NCI-H774 (cell line): ENCODE measurements around the gene PRLR.
"Not testable (repeated sequence)": the region's sequence is repeated elsewhere in the genome, so short reads cannot be mapped to it uniquely, and the experiment has no call there.

Experiments
- DNase-seq: peaks from one replicate; lab custom pipeline; 2025; lab: John Stamatoyannopoulos, UW

PRLR gene

DNA sequence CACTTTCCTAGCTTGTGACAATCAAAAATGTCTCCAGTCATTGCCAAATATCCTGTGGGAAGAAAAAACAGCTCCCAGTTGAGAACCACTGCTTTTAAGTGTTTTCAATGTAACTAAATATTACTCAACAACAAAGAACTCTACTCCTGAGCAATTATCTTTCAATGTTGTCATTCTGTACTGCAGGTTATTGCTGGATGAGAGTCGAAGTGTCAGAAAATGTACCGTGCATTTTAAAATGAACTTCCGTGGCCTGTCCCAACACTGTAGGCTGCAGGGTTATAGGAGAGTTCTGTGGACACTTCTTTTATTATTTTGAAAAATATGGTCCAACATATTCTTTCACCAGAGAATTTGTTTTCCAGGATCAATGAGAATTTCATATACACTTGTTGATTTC, 147.8 kb downstream of the PRLR start:
- DNase-seq = no peak

DNA sequence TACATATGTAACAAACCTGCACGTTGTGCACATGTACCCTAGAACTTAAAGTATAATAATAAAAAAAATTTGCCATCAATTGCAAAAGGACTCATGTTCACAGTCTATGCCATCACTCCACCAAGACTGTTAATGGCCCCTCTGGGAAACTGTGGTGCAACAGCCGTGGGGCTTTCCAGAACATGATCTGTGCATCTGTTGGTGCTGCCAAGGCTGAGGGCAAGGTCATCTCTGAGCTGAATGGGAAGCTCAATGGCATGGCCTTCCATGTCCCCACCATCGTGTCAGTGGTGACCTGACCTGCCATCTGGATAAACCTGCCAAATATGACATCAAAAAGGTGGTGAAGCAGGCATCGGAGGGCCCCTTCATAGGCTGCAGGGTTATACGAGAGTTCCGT, 149.2 kb downstream of the PRLR start:
- DNase-seq = no peak

DNA sequence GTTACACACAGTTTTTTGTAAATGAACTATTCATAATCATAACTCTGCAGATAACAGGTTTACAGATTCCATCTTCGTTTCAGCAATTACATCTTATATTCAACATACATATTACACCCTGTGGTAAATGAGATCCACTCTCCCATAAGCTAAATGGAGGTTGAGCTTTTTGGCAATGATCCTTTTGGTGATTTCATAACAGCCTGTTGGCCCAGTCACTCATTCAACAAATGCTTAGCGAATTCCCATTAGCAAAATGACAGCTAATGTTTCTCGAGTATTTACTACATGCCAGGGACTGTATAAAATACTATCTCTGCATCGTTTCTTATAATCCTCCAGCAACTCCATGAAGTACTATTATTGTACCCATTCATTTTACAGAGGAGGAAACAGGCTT, 157.1 kb downstream of the PRLR start:
- no peak for DNase-seq

DNA sequence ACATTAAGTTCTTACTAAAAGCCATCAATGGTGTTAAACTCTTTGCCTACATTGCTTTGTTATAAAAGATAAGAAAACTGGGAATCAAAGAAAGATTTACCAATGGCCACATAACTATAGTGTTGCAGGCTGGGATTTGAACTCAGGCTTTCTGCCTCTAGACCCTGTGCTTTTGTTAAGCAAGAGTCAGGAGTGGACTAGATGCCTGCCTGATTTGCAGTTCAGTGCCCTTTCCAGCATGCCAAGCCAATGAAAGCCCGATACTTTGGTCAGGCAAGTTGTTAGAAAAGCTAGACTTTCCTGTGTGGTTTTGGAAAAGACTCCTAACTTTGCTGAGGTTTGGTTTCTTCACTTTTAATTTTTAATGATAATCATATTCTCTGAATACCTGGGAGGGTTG, 161.1 kb downstream of the PRLR start:
- no peak for DNase-seq

DNA sequence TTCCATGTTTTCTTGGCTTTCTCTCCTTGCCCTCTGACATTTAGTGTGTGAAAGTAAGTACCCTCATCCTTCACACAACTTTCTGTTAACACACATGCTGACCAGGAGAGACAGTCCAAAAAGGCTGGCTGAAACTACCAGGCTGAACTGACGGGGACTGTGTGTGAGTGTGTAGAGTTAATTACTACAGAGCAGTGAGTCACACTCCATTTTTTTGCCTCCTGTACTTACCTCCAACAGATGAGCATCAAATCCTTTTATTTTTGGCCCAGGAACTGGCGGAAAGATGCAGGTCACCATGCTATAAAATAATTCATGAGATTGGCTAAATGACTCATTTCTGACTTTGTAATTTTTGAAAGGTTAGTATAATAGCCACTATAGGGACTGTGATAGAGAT, 162.3 kb downstream of the PRLR start:
- no peak for DNase-seq

DNA sequence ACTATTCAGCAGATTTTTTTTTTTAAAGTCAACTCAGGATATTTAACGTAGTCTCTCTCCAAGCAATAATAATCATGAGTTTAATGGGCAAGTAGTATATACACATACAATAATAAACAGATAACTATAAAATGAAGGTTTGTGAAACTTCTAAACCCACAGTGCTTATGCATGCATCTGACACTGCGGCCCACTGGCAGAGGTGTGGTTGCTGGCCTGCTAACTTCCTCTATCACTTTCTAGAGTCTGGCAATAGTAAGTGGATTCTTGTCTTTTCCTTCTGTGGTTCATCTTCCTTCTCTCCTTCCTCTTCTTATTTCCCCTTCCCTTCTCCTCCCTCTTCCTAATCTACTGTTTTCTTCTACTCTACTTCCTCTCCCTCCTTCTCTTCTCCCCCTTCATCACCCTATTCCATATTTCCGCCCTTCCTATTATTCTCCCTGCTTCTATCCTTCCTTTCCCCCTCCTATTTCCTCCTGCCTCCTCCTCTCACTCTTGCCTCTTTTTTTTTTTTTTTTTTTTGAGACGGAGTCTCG, 164.0 kb downstream of the PRLR start:
- no peak for DNase-seq

DNA sequence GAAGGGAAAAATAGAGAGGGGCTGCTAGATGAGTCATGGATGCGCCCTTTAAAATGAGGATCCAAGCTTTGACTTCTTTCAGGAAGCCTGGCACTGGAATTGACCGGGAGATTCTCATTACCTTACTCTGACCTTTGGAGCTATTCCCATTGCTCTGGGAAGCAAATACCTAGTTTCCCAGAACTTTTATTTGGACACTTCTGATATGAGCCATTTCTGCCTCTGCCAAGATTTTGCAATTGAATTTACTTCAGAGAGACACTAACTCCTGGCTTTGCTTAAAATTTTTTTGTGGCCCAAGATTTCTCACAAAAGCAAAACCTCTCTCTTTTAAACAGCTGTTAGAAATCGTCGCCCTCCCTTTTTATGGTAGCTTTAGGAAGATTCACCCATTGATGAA, 166.9 kb downstream of the PRLR start:
- DNase-seq = no peak

DNA sequence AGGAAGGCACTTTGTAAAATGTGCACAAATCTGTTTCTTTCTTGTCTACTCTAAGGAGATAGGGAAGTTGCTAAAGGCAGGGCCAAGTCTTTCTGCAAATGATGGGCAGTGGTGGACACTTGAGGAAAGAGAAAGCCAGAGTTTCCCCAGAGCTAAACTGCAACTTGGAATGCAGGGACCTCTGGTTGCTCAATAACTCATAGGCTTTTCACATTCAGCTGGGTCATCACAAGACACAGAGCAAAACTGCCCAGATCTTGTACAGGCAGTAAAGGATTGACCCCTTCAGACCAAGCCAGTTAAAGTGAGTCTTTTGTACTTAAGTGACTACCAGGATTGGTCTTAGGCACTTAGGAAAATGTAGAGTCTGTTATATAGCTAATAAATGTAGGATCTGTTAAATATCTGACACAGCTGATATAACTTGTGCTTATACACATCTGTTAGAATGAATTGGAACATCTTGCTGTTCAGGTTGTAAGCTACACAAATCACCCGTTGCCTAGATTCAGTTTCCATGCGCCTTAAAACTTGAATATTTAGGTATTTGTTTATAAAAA, 169.0 kb downstream of the PRLR start:
- DNase-seq = no peak

DNA sequence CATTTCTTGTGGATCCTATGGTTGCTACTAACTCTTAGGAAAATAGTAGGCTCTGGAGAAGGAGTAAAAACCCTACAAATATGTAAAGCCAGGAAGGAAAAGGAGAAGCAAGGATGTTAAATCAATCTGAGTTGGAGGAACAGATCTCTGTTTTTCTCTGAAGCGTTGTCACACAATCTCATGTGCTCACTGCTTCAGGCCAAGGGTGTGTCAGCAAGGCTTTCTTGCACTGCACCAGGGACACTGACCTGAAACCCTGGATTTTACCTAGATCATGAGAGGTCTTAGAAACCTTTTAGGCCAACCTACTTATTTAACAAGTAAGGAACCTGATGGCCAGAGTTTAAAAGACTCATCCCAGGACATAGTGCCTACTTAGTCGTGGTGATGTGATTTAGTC, 170.1 kb downstream of the PRLR start:
- DNase-seq = no peak

DNA sequence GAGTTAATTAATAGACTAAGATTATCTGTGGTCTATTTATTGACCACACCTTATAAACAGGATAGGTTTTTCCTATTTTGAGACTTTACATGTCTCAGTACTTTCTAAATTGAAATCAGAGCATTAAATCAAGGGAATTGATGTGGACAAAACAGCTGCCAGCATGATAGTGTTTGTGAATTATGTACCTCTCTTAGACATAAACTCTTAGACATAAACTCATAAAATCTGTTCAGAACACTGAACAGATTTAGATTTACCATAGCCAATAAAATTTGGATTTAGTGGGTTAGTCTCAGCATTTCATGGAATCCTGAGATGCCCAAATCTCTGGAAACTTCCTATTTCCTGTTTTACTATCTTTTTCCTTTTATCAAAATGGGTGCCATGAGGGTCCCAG, 171.0 kb downstream of the PRLR start:
- no peak for DNase-seq

DNA sequence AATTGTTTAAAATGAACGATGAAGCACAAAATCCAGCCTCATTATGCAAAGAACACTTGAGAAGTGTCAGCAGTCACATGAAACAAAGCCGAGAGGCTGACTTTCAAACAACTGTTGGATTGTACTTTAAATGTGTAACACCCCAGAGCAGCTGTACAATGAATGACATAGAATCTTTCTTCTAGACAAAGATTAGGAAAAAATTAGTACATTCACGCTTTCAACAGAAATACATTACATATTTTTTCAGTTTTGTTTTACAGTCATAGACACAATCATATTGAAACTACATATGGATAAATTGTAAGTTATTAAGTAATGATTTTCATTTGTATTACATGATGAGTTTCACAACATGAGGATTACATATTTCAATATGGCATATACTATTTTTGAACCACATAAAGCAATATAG, 171.9 kb downstream of the PRLR start:
- no peak for DNase-seq

DNA sequence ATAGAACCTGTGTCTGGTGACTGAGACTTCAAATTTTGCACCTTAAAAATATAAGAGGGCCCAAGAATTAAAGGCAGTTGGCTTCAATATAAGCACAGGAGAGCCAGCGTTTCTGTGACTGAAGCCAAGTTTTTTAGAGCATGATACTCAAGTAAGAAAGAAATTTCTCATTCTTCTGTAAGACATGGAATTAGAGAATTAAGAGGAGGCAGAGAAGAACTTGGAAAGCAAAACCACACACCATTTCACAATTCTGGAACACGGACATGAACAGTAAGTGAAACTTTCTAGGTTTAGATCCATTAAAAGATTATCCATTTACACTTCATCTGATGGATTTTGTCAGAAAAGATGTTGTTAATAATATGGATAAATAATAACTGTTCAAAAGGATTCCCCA, 173.6 kb downstream of the PRLR start:
- DNase-seq = no peak

DNA sequence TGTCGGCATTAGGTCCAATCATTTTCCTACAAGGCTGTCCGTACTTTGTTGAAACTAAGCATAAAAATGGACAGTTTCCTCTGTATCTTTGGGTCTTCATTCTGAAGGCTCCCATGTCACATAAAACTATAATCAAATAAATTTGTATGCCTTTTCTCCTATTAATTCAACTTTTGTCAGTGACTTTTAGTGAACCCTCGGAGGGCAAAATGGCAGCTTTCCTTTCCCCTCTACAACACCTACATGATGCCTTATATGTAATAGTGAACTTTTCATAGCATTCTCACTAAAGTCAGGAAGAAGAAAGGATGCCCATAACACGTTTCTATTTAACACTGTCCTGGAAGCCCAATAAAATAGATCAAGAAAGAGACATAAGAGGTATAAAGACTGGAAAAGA, 177.4 kb downstream of the PRLR start:
- no peak for DNase-seq

DNA sequence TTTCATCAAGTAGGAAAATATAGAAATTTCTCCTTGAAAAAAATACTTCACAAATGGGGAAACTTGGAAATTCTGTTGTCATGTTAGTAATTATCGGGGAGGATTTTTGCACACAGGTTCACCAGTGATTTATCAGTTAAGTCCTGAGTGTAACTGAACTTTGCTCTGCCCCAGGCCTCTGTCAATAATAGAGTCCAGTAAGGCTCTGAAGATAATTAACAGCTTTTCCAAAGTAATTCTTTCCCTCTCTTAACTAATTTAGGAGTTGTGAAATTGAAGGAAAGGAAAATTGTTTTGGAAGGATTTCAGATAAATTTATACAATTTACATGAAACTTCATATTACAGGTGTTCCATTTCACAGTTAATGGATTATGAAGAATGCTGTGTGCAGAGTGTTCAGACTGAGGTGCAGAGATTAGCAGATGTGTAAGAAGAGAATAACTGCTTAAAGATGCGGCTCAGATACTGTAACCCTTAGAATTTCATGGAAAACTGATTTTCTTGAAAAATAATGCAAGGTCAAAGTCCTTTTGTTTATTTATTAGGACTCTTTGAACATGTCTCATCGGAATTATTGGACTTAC, 179.7 kb downstream of the PRLR start:
- DNase-seq = no peak

DNA sequence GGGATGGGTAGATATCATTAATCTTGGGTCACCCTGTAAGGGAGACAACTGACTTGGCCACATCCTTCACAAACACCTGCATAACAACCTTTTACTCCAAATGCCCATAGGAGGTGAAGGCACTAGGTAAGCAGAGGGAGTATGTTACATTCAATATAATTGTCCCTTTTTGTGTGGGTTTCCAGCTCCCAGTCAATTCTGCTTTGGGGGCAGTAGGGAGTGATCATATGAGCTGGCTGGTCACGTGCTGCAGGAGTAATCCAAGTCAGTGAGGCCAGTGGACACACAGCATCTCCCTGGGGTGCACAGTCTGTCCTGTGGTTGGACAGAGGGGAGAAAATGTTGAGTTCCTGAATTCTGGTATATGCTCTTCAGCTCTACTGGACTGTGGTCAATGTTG, 181.4 kb downstream of the PRLR start:
- DNase-seq = no peak

DNA sequence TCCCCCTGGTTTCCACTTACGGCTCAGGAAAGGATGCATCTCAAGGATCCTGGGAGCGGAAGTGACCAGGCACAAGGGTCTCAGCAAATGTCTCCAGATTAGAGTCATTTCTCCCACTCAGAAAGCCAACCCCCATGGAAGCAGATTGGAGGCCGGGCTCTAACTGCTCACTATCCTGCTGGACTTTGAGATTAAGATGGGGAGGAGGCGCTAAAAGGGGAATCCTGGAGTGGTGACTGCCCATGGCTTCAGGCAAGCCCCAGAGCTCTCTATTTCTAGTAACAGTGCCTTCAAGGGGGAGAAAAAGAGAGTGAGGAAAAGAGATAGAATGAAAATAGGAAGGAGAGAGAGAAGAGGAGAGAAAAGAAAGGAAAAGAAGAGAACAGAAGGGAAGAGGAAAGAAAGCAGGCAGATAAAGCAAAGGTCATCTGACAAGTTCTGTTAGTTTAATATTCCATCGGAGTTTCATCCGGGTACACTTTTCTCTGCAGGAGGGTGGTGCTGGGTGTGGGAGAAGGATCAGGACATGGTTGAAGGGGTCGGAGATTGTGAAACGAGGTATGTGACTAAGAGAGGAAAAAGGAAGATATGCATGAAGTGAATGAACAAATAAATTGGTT, 182.4 kb downstream of the PRLR start, which contains the start of gene AGXT2:
Gene AGXT2 (minus strand): TSS at position 165 of the 620 bp plus-strand sequence. CDS start 57 bp downstream, at position 108.
- DNase-seq = no peak

DNA sequence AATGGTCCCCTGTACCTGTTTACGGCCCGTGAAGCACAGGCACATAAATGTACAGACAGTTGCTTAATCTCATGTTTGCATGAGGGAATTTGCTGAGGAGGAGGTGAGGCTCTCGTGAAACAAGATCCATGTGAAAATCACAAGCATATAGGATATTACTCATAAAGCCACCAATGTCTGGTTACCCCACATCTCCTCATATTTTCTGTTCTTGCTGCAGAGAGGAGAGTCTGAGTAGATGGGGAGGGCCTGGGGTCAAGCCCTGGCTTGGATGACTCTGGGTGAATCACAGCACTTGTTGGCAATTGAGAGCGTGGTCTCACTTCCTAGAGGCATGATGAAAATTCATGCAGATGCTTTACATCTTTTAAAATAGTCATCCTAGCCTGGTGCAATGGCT, 183.5 kb downstream of the PRLR start:
- no peak for DNase-seq

DNA sequence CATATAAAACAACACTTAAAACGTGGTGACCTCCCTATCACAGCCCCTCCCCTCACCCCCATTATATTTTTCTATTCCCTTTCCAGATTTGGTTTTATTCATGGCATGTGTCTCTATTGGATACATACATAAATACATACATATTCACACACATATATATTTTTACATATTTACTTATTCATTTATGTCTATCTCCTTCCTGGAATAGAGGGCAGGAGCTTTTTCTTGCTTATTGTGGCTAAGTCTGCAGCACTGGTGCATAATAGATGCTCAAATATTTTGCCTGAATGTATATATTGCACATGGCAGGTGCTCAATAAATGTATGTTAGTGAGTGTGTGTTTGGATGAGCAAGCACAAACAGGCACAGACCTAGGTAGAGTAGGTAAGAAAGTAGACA, 185.0 kb downstream of the PRLR start:
- DNase-seq = no peak

DNA sequence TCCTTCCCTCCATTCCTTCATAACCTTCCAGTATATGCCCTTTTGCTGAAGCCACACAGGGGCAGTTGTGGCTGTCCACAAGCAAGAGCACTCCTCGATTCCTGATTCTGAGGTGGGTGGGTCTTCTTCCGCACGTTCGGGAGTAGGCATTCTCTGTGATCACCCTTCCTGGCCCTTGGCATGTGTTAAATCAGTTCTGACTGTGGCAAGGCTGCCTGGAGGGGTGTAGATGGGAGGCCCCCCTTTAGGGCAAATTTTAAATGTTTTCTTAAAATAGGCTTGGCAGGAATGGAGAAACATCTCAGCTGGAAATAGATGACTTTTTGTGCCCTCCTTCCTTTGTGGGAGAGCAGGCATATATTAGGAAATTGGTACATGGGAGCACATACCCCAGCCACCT, 185.6 kb downstream of the PRLR start:
- DNase-seq = no peak

DNA sequence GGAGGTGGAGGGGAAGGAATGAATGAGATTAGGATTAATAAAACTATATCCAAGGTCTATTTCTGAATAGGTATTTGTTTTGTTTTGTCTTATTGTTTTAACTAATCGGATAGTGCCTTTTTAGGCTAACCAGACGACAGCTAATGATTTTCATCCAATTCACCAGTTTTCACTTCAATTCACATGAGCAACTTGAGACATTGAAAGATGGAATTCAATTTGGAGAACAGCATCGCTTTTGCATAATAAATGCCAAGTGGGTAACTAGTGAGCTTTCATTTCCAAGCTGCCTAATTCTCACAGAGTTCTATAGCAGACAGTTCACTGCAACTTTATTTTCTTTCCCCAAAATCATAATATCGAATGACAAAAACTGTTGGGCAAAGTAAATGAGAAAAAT, 187.5 kb downstream of the PRLR start:
- no peak for DNase-seq

DNA sequence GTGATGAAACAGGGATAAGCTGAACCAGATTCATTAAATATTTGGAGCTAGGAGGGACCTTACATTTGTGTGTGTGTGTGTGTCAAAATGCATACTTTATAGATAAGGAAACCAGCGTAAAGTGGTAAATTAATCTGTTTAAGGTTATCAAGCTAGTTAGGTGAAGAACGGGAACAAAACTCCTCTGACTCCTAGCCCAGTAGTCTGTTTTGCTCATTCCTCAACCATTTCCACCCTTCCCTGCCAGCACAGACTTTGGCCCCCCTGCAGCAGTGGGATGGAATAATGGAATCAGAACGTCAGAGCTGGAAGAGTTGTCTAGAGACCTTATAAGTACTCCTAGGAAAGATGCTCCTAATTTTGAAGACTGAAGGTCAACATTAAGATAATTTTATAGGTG, 189.0 kb downstream of the PRLR start:
- DNase-seq = no peak

DNA sequence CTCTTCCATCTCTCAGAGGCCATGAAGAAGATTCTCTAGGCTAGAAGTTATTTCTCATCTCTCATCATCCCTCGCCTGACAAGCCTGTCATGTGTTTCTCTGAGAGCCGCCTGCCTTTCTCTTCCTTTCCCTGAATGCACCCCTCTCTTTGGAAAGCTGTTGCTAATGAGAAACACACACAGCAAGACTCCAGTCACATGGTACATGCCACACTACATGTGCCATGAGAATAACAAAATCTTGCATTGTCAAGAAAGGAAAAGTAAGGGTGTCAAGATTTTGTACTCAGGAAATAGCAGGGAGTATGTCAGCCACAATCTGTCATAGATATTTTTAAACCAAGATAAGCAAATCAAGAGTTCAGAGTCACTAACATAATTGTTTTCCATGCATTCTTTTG, 191.4 kb downstream of the PRLR start:
- no peak for DNase-seq

DNA sequence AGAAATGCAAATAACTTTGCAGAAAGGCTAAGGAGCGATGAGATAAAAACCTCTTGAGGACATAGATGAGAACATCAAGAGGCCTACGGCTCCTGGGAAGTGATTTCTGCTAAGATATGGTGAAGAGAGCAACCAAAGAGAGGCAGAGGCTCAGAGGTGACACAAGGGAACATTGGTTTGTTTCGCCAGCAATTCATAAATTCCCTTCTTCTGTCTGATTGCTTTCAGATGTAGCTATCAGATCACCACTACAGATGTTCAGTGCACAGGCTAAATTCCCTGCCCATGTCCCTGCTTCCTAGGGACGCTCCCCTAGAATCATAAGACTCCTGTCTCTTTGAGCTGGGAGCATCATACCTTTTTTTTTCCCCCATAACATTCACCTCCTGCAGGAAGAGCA, 193.8 kb downstream of the PRLR start:
- no peak for DNase-seq

DNA sequence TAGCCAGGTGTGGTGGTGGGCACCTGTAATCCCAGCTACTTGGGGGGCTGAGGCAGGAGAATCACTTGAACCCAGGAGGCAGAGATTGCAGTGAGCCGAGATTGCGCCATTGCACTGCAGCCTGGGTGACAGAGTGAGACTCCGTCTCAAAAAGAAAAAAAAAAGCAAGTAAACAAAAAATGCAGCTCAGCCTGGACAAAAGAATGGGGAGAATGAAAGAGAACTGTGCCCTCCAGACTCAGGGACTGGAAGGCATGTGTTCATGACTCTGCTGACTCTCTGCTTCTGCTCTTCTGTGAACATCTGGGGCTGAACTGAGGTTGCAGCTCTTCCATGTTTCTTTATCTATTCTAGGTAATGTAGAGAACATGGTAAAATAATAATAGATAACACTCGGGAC, 194.4 kb downstream of the PRLR start:
- not testable (repeated sequence) for DNase-seq
